Measurements from ENCODE around the gene SKIC2.

Gene SKIC2

GRCh38 chr6:31945507-31946369, 13.2 kb upstream of the SKIC2 start, which contains the start of gene CFB:
TSS of gene CFB (plus strand) at chr6:31946095. CDS start at chr6:31946222, 127 bp downstream.
- DNase-seq (ENCODE audit: low read depth in 2 of 2) = no peak

DNA sequence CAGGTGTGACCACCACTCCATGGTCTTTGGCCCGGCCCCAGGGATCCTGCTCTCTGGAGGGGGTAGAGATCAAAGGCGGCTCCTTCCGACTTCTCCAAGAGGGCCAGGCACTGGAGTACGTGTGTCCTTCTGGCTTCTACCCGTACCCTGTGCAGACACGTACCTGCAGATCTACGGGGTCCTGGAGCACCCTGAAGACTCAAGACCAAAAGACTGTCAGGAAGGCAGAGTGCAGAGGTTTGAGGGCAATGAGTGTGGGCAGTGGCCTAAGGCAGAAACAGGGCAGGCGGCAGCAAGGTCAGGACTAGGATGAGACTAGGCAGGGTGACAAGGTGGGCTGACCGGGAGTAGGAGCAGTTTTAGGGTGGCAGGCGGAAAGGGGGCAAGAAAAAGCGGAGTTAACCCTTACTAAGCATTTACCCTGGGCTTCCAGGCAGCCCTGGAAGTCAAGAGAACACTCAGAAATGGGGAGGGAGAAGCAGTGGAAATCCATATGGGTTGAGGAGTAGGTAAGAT, 12.5 kb upstream of the SKIC2 start:
- no peak for DNase-seq (ENCODE audit: low read depth in 2 of 2)

DNA sequence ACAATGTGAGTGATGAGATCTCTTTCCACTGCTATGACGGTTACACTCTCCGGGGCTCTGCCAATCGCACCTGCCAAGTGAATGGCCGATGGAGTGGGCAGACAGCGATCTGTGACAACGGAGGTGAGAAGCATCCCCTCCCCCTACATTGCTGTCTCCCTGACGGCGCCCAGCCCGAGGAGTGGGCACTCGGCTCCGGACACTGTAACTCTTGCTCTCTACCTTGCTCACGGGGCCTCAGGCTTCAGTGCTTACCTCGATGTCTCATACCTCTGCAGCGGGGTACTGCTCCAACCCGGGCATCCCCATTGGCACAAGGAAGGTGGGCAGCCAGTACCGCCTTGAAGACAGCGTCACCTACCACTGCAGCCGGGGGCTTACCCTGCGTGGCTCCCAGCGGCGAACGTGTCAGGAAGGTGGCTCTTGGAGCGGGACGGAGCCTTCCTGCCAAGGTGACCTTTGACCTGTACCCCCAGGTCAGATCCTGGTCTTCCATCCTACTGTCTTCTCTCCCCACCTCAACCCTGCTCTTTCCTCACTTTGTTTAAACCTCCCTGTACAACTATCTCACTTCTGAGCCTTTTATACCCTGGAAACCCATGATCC, 11.8 kb upstream of the SKIC2 start:
- no peak for DNase-seq (ENCODE audit: low read depth in 2 of 2)

DNA sequence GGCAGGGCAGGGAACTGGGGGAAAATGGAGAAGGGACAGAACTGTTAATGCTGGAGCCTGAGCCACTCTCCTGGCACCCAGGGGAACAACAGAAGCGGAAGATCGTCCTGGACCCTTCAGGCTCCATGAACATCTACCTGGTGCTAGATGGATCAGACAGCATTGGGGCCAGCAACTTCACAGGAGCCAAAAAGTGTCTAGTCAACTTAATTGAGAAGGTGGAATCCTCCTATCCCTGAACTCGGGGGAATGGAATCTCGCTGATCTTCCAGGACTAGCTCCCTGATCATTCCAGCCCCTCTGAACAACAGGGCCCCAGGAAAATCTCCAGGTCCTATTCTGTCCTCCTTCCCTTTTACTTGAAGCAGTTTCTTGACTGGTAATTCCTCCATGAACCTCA, 11.1 kb upstream of the SKIC2 start:
- no peak for DNase-seq (ENCODE audit: low read depth in 2 of 2)

- DNase-seq (ENCODE audit: low read depth in 2 of 2) = no peak
Measured at GRCh38 chr6:31948306-31948705, 10.7 kb upstream of the SKIC2 start.

DNA sequence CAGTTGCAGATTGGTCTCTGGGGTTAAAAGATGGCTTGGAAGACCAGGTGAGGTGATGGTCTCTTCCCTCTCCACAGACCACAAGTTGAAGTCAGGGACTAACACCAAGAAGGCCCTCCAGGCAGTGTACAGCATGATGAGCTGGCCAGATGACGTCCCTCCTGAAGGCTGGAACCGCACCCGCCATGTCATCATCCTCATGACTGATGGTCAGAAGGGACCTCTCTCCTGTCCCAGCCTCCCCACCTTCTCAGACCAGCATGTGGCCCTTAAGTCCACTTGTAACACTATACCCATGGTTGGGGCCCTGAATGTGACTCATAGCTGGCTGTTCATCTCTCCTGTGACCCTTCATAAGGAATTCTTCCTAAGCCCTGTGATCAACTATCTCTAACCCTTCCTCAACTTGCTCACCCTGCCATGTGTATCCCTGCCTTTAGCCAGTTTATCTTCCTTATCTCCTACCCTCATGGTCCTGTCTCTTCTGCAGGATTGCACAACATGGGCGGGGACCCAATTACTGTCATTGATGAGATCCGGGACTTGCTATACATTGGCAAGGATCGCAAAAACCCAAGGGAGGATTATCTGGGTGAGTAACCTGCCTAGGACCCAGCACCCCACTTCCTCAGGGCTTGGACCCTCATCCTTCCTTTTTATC, 10.1 kb upstream of the SKIC2 start:
- DNase-seq (ENCODE audit: low read depth in 2 of 2) = no peak

DNA sequence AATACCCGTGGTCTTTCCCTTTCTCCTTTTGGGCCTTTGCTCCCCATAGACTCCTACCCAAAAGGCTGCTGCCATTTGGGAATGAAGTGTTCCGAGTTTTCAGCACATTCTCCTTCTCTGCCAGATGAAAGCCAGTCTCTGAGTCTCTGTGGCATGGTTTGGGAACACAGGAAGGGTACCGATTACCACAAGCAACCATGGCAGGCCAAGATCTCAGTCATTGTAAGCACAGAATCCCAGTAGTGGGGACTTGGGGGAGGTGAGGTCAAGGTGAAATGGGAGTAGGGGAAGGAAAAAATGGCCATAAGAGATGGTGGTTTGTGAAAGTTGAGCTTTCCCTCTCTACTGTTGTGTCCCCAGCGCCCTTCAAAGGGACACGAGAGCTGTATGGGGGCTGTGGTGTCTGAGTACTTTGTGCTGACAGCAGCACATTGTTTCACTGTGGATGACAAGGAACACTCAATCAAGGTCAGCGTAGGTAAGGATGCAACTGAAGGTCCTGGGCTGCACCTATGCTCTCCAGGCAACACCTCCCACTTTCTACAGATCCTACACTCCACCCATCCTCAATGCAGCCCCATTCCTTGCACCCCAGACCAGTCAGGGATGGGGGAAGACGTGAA, 8.9 kb upstream of the SKIC2 start:
- no peak for DNase-seq (ENCODE audit: low read depth in 2 of 2)

- DNase-seq (ENCODE audit: low read depth in 2 of 2) = peak in 1 of 2 donors; percentile 37
Measured at GRCh38 chr6:31952140-31952805, 6.7 kb upstream of the SKIC2 start.

DNA sequence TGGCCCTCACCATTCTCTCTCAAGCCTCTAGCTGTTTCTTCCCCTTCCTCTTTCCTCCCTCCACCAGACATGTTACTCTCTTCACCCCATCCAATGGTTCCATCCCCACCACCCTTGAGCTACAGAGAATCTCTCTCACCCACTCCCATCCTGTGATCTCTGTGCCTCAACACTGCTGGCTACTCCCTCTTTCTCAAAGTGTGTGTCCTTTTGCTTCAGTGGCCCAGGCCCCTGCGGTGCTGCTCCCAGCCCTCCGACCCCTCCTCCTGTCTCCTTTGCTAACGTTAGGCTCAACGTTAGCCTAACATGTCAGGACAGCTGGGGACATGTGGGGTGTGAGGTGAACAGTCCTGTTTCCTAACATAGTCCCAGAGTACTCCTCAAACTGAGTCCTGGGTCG, 6.1 kb upstream of the SKIC2 start:
- DNase-seq (ENCODE audit: low read depth in 2 of 2) = no peak

GRCh38 chr6:31954511-31954910, 4.5 kb upstream of the SKIC2 start:
- no peak for DNase-seq (ENCODE audit: low read depth in 2 of 2)

- DNase-seq (ENCODE audit: low read depth in 2 of 2) = no peak
Measured at GRCh38 chr6:31956796-31957195, 2.2 kb upstream of the SKIC2 start.

GRCh38 chr6:31958412-31958740, 599 bp upstream of the SKIC2 start:
- DNase-seq (ENCODE audit: low read depth in 2 of 2) = no peak

- DNase-seq (ENCODE audit: low read depth in 2 of 2) = no peak
Measured at GRCh38 chr6:31961616-31962015, 2.6 kb downstream of the SKIC2 start.

- DNase-seq (ENCODE audit: low read depth in 2 of 2) = no peak
Measured at GRCh38 chr6:31963921-31964320, 4.9 kb downstream of the SKIC2 start.

DNA sequence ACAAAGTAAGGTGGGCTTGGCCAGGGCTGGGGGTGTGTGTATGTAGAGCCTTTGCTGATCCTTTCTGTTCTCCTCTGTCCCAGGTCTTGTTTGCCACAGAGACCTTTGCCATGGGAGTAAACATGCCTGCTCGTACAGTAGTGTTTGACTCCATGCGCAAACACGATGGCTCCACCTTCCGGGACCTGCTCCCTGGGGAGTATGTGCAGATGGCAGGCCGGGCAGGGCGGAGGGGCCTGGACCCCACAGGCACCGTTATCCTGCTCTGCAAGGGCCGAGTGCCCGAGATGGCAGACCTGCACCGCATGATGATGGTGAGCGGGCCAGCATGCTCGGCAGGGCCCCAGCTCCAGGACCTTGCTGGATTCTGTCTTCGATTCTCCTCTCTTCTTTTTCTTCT, 6.7 kb downstream of the SKIC2 start:
- no peak for DNase-seq (ENCODE audit: low read depth in 2 of 2)

GRCh38 chr6:31966506-31966905, 7.5 kb downstream of the SKIC2 start:
- DNase-seq (ENCODE audit: low read depth in 2 of 2) = no peak

DNA sequence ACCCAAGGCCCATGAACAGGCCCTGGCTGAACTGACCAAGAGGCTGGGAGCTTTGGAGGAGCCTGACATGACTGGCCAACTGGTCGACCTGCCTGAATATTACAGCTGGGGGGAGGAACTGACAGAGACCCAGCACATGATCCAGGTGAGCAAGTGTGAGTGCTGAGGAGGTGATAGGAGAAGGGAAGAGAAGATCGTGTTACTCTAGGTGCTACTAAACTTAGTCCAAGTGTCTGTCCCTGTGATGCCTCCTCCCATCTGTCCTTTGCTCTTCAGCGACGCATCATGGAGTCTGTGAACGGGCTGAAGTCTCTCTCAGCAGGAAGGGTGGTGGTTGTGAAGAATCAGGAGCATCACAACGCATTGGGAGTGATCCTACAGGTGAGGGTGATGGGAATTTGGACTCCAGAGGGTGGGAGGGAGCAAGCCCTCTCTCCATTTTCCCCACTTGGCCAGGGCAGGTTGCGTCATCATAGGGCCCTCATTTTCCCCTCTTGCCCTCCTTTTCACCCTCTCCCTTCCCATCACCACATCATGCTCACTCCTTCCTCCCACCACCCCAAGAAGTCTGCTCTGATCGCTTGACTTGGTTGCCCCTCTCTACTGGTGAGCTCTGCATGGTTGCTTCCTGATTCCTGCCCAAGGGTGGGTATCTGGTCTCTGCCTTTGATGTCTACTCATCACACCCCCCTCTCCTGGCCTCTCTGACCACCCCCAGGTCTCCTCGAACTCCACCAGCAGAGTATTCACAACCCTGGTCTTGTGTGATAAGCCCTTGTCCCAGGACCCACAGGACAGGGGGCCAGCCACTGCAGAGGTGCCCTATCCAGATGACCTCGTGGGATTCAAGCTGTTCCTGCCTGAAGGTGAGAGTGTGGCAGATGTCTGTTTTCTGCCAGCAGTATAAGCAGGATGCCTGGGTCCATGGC, 8.3 kb downstream of the SKIC2 start:
- no peak for DNase-seq (ENCODE audit: low read depth in 2 of 2)

- no peak for DNase-seq (ENCODE audit: low read depth in 2 of 2)
Measured at GRCh38 chr6:31967926-31968320, 8.9 kb downstream of the SKIC2 start.

GRCh38 chr6:31968326-31968725, 9.4 kb downstream of the SKIC2 start:
- no peak for DNase-seq (ENCODE audit: low read depth in 2 of 2)
